Activated CD4-positive, alpha-beta T cell treated with anti-CD3 and anti-CD28 coated beads for 1 hour (primary cell): ENCODE measurements around the gene RET.

ENCODE experiments used
- DNase-seq: peaks from one replicate; pipeline ENCODE4 v3.0.0-alpha.2; 2020

The RET gene

DNA sequence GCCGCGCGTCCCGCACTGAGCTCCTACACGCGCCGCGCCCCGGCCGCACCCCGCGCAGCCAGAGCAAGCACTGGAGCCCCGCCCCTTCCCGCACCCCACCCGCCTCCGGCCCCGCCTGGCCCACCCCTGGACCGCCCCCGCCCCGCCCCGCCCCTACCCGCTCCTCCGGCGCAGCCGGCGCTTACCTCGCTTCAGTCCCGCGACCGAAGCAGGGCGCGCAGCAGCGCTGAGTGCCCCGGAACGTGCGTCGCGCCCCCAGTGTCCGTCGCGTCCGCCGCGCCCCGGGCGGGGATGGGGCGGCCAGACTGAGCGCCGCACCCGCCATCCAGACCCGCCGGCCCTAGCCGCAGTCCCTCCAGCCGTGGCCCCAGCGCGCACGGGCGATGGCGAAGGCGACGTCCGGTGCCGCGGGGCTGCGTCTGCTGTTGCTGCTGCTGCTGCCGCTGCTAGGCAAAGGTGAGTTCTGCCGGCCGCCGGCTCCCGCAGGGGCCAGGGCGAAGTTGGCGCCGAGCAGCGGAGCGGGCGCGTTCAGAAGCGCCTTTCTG, at the start of gene RET:
Gene RET (plus strand): TSS at position 194 of the 545 bp plus-strand sequence. CDS start 190 bp downstream, at position 384.
- DNase-seq: no peak

DNA sequence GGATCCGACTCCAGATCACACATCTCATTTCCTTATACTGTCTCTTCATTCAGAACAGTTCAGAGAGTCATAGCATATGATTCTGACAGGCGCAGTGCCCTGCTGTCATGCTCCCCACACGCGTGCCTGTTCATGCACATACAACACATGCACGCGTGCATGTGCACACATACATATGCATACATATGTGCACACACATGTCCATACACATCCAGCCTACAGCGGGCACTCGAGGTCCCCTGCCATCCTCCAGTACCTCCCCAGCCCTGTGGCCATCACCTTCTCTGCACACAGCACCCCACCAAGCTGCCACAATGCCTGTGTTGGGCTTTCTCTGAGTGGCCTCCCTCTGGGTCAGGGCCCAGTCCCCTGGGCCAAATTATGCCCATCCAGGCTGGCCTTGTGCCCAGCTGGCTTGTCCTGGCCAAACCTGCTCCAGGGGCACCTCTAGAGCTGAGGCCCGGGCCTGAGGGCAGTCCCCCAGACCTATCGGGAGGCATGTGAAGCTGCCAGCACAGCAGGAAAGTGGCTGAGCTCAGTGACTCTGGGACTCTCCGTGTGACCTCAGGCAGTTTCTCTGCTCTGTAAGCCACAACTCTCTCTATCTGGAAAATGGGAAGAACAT, 49.4 kb upstream of the RET start:
- DNase-seq: no peak

DNA sequence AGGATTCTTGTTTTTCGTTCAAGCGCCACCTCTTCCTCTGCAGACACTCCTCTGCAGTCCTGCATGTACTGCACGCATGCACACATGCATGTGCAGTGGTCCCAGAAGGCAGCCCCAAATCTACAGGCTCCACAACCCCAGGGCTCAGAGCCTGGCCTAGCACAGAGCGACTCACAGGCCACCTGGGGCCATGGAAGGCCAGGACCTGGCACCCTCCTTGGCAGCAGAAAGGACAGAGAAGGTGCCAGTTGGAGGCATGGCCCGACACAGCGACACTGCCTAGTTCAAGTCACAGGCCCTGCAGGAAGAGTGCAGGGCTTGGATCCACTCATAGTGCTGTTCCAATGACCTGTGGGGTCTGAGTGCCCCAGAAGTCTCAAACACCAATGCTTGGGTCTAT, 48.7 kb upstream of the RET start:
- no peak for DNase-seq

DNA sequence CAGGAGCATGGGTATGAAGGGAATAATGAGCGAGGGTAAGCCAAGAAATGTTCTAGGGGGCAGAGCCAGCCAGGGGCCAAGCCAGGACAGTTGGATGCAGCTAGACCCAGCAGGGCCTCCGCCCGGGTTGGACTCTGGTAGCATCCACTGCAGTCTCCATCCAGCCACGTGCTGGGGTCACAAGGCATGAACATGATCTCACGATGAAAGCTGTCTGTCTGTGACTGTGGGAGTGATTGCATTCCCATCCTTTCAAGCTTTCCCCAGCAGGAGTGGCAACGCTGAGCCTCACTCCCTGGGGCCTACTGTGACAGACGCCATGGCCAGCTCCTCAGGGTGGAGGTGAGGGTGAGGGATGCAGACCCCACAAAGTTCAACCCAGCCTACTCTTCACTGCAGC, 47.8 kb upstream of the RET start:
- no peak for DNase-seq

DNA sequence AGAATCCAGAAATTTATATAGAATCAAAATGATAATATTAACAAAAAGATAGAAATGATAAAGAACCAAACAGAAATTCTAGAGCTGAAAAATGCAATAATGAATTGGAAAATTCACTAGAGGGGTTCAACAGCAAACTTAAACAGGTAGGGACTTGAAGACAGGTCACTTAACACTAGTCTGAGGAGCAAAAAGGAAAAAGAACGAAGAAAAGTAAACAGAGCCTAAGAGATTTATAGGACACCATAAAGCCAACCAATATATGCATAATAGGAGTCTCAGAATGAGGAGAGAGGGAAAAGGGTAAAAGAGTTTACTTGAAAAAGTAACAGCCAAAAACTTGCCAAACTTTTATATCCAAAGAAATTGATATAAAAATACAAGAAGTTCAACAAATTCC, 44.3 kb upstream of the RET start:
- no peak for DNase-seq

DNA sequence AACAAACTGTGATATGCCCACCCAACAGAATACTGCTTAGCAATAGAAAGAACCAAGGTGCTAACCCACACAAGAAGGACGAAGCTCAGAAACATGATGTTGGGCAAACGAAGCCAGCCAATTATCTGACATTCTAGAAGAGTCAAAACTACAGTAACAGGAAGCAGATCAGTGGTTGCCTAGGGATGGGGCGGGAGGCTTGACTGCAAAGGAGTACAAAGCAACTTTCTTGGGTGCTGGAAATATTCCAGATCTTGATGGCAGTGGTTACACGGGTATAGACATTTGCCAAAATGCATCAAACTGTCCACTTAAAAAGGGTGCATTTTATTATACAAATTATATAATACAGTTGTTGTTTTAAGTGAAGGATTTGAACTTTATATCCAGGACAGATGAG, 41.1 kb upstream of the RET start:
- DNase-seq: no peak

DNA sequence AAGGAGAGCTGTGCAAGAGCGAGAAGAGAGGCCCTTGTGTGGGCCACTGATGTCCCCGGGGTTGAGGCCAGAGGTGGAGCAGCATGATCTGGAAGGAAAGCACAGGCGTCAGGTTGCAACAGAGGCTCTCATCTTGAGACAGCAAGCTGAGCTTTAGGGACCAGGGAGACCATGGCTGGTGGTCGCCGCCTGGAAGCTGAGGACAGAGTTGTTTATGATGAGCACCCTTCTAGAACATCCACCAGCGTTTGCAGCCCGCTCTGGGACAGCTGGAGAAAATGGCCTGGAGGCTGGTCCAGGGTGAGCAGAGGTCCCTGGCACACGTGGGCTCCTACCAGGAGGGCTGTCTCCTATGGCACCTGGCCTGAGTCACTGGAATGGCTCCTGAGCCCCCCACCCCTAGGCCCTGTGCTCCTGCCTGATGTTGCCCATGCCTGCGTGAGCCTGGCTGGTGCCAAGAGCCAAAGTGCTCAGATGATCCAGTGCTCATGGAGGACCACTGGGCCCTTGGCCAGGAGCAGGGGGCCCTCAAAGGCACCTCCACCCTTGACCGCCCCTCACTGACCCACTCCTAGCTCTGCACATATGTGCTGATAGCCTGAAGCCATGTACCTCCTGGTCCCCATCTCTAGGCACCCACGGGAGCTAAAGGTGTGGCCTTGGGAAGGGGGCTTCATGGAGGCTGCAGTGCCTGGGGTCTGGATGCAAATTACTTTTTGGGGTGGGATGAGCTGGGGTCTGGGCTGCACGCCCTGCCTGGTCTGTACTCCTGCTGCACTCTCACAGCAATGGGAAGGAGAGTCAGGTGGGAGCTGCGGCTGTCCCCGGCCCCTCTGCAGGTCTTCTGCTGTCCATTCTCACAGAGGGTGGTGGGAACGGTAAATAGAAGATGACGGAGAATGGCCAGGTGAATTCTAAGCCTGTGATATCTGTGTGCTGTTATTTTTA, 40.1 kb upstream of the RET start:
- DNase-seq: no peak

DNA sequence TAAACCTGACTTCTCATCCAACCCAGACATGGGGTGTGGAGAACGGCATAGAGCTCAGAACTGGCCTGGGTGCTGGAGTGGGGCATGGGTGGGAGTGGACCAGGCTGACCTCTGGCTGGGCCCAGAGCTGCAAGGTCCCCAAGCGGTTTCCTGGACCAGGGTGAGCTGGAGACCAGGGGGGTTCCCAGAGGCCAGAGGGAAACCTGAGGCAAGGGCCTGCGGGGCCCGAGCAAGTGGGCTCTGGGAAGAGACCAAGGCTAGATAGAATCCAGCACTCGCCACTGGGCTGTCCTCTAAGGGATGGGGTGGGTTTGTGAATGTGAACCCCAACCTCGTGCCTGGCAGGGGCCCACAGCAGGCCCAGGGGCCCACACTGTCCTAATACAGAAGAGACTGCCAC, 39.4 kb upstream of the RET start:
- DNase-seq: no peak

DNA sequence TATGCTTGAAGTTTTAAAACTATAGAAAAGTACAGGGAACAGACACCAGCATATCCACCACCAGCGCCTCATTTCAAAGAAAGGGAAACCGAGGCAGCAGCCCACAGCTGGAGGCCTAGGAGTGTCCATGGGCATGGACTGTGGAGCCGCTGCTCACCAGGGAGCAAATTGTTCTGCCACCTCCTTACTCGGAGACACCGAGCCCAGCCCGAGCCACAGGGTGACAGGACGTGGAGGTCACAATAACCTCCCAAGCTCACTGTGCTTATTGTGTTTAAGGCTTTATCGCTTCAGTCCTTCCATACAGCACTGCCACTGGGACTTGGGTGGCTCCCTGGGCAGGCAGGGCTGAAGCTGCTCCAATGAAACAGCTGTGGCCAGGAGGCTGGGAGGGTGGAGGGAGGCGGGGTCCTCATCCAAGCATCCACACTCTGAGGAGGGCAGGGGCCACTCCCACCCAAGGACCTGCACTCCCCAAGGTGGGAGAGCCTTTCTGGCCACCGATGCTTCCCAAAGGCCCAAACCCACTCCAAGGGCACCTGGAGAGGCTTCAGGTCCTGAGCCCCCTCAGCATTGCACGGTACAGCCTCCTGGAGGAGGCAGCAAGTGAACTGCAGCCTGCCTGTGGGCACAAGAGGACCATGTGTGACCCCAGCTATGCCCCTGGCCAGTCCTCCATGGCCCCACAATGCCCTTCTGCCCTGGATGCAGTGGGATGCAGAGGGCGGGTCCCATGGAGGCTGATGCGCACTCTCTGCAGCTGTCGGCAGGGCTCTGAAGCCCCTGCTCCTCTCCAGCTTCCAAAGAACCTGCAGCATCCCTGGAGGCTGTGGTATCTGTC, 38.7 kb upstream of the RET start:
- DNase-seq: no peak

DNA sequence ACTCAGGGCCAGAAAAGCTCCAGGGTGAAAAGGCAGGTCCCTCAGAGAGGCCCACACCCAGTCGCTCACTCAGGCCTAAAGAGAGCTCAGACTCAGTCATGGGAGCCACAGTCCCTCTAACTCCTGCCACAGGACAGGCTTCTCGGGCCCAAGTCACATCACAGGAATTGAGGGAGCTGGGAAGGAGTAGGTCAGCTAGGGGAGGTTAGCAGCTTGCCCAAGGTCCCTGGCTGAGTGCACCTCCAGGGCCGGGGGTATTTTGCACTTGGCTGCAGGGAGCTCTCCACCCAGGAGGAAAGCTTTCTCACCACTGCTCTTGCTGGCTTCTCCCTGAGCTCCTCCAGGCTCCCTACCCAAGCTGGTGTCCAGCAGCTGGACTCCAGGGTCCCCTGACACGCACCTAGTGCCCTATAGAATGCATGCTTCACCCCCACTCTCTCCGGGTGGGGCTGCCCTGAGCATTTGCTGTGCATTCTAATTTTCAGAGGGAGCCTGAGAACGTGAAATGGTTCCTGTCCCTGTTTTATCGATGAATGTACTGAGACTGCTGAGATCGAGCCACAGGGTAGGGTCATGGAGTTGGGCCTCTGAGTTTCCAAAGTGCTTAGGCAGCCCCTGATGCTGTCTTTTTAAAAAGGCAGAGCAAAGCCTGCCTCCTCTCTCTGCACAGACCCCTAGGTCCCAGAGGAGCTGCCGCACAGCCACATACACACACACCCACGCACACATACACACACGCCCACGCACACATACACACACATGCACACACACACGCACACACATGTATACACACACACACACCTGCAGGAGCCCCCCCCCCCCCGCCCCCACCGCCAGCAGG, 37.9 kb upstream of the RET start:
- no peak for DNase-seq

DNA sequence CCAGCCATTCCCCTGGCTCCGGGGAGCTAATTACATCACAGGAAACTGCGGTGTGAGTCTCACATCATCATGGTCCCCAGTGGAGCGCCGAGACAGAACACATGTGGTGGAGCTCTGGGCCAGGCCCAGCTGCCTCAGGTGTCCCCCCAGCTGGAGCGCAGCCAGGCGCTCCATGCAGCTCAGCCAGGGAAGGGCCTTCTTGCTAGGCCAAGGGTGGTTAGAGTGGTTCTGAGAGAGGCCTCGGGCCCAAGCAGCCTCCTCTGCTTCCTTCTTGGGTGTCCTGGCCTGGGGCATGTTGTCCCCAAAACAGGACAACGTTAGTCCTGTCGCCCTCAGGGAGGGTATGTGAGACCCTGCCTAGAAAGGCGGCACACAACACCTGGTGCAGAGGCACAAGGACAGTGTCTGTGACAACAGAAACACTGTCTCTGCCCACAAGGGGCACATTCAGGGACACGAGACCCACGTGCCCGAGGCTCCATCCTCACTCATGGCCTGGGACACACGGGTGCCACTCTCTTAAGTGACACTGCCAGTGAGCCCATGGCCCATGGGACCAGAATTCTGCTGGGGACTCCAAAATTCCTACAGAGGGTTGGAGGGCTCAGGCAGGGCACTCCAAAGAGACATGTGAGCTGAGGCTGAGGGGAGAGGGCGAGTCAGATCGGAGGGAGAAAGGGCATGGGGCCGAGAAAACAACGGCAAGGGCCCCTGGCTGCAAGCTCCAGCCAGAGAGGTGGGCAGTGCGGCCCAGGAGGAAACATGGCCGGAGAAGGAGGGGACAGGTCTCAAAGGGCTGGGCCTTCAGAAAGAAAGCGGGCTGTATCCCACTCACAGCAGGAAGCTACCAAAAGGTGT, 37.0 kb upstream of the RET start:
- no peak for DNase-seq

DNA sequence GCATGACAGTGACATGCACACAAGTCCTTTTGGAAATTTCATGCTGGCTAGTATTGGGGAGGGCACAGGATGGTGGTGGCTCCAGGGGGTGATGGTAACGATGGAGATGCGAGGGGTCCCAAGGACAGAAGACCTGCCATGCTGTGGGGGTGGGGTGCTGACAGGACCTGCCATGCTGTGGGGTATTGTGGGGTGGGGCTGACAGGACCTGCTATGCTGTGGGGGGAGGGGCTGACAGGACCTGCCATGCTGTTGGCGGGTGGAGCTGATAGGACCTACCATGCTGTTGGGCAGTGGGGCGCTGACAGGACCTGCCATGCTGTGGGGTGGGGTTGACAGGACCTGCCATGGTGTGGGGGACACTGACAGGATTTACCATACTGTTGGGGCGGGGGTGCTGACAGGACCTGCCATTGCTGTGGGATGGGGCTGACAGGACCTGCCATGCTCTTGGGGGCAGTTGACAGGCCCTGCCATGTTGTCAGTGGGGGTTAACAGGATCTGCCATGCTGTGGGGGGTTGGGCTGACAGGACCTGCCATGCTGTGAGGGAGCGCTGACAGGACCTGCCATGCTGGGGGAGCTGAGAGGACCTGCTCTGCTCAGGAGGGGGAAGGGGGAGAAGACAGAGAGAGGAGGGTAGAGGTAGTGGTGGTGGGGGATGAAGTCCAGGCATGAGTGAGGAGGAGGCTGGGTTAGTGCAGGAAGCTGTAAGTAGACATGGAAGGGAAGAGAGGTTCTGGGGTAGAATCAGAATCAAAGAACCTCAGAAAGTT, 36.2 kb upstream of the RET start:
- DNase-seq: no peak

DNA sequence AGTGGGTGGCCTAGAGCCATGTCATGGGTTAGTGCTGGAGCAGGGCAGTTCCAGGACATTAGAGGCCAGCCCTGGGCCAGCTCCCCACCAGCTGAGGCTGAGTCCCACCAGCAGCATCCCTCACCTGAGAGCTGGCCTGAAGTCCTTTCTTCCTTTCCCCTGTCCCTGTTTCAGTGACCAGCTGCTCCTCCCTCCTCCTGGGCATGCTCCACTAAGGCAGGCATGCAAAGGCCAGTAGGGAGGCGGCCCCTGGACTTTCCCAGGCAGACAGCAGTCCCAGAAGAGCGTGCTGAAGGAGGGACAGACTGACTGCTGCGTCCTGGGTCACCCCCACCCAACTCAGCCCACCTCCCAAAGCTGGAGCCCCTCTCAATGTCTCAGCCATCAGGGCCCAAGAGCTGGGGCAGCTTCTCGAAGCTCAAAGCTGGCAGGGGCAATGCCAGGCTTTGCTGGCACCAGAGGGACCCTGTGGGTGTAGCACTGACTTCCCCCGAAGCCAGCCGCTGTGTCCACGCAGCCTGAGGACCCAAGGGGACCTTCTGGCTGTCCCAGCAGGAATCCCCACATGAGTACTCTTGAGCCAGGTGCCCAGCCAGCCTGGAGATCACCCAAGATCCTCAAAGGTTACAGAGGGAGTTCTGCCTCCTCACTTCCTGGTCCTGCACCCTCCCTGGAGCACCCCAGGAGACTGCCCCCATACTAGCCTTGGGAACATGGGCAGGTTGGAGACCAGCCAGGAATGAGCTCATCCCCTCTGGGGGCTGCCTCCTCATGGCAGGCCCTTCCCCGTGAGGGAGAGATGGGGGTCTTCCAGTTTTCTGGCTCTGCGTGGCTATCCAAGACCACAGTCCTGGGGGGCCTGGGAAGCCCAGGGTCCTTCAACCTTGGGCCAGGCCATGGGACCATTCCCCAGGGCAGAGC, 35.2 kb upstream of the RET start:
- DNase-seq: no peak

DNA sequence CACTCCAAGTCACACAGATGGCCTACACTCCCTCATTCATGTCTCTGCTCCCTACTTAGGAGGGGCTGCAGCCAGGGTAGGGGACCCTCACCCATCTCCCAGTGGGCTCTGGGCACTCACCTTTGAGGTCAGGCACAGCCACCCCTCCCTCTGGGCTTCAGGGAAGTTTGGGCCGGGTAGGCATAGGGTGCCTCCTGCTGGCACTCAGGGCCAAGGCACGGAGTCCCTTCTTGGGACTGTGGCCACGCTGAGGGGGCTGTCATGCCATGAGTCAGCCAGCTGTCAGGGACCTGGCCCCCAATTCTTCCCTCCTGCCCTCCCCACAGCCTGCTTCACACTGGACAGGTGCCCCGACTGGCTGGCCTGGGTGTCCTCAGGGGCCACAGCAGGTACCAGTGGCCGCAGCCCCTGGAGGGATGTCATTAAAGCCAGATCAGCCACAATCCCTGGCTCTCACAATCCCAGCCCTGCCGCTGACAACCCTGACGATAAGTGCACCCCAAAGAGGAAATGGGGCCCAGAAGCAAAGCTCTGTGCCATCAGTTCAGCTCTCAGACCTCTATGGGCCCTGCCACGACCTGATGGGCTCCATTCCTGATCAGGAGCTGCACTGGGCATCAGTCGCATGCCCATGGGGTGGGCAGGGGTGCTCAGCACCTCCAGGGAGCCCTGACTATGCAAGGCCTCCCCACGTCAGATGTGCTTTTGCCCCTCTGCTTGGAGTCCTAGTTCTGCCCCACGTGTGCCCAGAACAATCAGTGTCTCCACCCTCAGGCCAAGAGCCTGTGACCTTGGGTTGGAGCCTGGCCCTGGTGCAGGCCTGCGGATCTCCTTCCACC, 34.1 kb upstream of the RET start:
- no peak for DNase-seq

DNA sequence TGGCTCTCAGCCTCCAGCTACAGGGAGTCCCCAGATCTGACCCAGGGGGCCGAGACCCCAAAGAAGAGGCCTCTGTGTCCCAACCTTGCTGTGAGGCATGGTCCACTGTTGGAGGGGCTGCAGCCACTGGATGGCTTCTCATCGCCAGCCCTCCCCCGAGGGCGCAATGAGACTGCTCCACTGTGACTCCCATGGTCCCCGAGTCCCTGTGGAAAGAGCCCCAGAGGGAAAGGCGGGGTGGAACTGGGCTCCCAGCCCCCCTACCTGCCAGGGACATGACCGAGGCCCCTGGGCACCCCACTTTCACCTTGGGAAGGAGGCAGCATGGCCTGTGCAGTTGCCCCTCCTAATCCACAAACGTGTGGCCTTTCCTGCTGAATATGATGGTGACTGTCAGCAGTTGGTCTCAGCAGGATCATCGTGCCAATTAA, 33.5 kb upstream of the RET start:
- DNase-seq: peak; percentile 4

DNA sequence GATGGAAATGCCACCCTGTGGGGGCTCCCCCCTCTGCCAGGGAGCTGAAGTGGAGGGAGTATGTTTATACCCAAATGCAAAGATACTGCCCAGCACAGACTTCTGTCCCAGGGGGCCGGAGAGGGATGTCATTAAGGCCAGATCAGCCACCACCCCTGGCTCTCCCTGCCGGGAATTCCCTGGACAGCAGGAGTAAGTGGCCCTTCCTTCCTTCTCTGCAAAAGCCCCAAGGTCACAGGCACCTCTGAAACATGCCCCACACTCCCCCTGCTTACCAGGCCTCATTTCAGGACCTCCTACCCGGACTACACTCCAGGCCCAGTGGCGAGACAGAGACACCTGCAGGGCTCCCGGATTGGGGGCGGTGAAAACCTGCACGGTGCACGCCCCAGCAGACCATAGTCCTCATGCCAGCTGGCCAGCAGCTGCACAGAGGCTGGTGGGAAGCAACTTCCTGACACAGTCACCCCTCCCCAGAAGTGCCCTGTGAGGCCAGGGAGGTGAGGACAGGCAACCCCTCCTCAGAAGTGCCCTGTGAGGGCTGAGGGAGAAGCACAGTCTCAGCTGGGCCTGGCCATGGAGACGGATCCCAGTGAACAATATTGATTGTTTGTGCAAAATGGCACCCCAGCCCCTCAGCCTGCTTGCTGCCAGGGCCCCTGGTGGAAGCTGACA, 33.0 kb upstream of the RET start:
- peak; percentile 4 for DNase-seq

DNA sequence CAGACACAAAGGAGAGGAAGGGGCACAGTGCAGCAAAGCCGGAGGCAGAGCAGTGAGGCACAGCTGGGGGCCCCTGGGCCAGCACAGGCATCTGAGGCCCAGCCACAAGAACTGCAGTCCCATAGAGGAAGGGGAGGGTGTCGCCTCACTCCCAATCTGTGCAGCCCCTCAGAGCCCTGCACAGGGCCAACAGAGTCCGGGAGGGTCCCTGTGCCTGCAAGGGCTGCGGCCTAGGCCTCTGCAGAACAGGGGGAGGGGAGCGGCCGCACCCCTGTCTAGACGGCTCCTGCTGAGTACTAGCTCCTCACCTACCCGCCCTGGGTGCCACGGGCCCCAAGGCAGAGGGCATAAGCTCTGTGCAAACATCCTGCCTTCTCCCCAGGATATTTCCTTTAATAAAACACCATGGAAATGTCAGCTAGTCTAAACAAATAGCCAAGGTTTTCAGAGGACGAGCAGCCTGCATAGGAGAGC, 32.4 kb upstream of the RET start:
- DNase-seq: no peak
